COLO829 (cell line): ENCODE measurements around the gene PREX1.
"Not testable (repeated sequence)": the region's sequence is repeated elsewhere in the genome, so short reads cannot be mapped to it uniquely, and the experiment has no call there.

Experiments used
- DNase-seq: peaks from one replicate; pipeline ENCODE4 v3.0.0; 2012; ENCODE audit warnings: low spot score

The PREX1 gene

GRCh38 chr20:48794360-48794759, 33.4 kb downstream of the PREX1 start:
- DNase-seq = no peak

GRCh38 chr20:48793776-48794175, 34.0 kb downstream of the PREX1 start:
- DNase-seq = no peak

- DNase-seq = no peak
Observed at GRCh38 chr20:48791666-48792071, 36.1 kb downstream of the PREX1 start.

GRCh38 chr20:48791014-48791413, 36.8 kb downstream of the PREX1 start:
- no peak for DNase-seq

- no peak for DNase-seq
Observed at GRCh38 chr20:48790473-48791003, 37.3 kb downstream of the PREX1 start.

GRCh38 chr20:48789781-48790472, 37.9 kb downstream of the PREX1 start:
- no peak for DNase-seq

- no peak for DNase-seq
Observed at GRCh38 chr20:48789185-48789668, 38.6 kb downstream of the PREX1 start.

GRCh38 chr20:48788486-48789072, 39.2 kb downstream of the PREX1 start:
- DNase-seq = no peak

GRCh38 chr20:48787861-48788375, 39.9 kb downstream of the PREX1 start:
- DNase-seq = peak; percentile 46

- no peak for DNase-seq
Observed at GRCh38 chr20:48786951-48787705, 40.7 kb downstream of the PREX1 start.

GRCh38 chr20:48785801-48786200, 42.0 kb downstream of the PREX1 start:
- DNase-seq = no peak

- no peak for DNase-seq
Observed at GRCh38 chr20:48785256-48785655, 42.5 kb downstream of the PREX1 start.

- no peak for DNase-seq
Observed at GRCh38 chr20:48784273-48784641, 43.5 kb downstream of the PREX1 start.

GRCh38 chr20:48783533-48784272, 44.1 kb downstream of the PREX1 start:
- no peak for DNase-seq

GRCh38 chr20:48782901-48783308, 44.9 kb downstream of the PREX1 start:
- DNase-seq = no peak

- DNase-seq = no peak
Observed at GRCh38 chr20:48782053-48782452, 45.7 kb downstream of the PREX1 start.

- no peak for DNase-seq
Observed at GRCh38 chr20:48781634-48782033, 46.2 kb downstream of the PREX1 start.

- DNase-seq = no peak
Observed at GRCh38 chr20:48779435-48779834, 48.4 kb downstream of the PREX1 start.

- no peak for DNase-seq
Observed at GRCh38 chr20:48777821-48778220, 50.0 kb downstream of the PREX1 start.

GRCh38 chr20:48777005-48777404, 50.8 kb downstream of the PREX1 start:
- DNase-seq = no peak

GRCh38 chr20:48776306-48776705, 51.5 kb downstream of the PREX1 start:
- no peak for DNase-seq

- not testable (repeated sequence) for DNase-seq
Observed at GRCh38 chr20:48775545-48775944, 52.3 kb downstream of the PREX1 start.
